SU-DHL-6 (cell line): ENCODE measurements around the gene PTPN1.

Experiments
- H2AFZ ChIP-seq: fragments of 200-600 bp; sonication (generic); 2 replicates; pipeline ENCODE4 v1.6.1; 2014; ENCODE audit warnings: low read depth, mild to moderate bottlenecking, moderate library complexity, mixed read lengths, antibody characterized with exemption, low read length; ENCODE audit not compliant: severe bottlenecking
- H3F3A ChIP-seq: fragments of 200-600 bp; shearing (Covaris generic); 2 replicates; pipeline ENCODE4 v1.6.0; 2016; ENCODE audit warnings: antibody characterized with exemption, mild to moderate bottlenecking; ENCODE audit not compliant: insufficient read depth
- H3K27ac ChIP-seq: fragments of 200-600 bp; sonication (generic); 2 replicates; pipeline ENCODE4 v1.5.1; 2016; ENCODE audit warnings: low read depth, mild to moderate bottlenecking, low read length, moderate library complexity, mixed read lengths
- H3K27me3 ChIP-seq: fragments of 200-600 bp; sonication (generic), shearing (Covaris generic); 2 replicates; pipeline ENCODE4 v1.6.0; 2014; ENCODE audit warnings: mild to moderate bottlenecking, low read length
- H3K36me3 ChIP-seq: fragments of 200-600 bp; sonication (generic); 2 replicates; pipeline ENCODE4 v1.6.1; 2014; ENCODE audit warnings: mild to moderate bottlenecking, low read length, mixed read lengths
- H3K4me2 ChIP-seq: fragments of 300-600, 200-600 bp; shearing (Covaris generic), sonication (generic); 2 replicates; pipeline ENCODE4 v1.6.0; 2014; ENCODE audit warnings: low read length, low read depth, mild to moderate bottlenecking; ENCODE audit not compliant: poor library complexity, severe bottlenecking
- H3K4me3 ChIP-seq: fragments of 200-600 bp; sonication (generic); 2 replicates; pipeline ENCODE4 v1.5.1; 2014; ENCODE audit warnings: antibody characterized with exemption, low read length, mild to moderate bottlenecking, mixed read lengths; ENCODE audit not compliant: insufficient read depth, poor library complexity, severe bottlenecking
- H3K79me2 ChIP-seq: fragments of 200-600 bp; sonication (generic); 2 replicates; pipeline ENCODE4 v1.6.1; 2014; ENCODE audit warnings: mild to moderate bottlenecking, low read length, moderate library complexity; ENCODE audit not compliant: insufficient read depth
- H3K9ac ChIP-seq: fragments of 200-600 bp; sonication (generic); 2 replicates; pipeline ENCODE4 v1.7.0; 2014; ENCODE audit warnings: mild to moderate bottlenecking, low read length
- H3K9me2 ChIP-seq: fragments of 200-600 bp; sonication (generic); replicated peaks from 2 replicates; pipeline ENCODE4 v1.6.1; 2014; ENCODE audit warnings: low read length; ENCODE audit not compliant: insufficient read depth
- H3K9me3 ChIP-seq: fragments of 200-600 bp; sonication (generic); 2 replicates; pipeline ENCODE4 v1.6.1; 2014; ENCODE audit warnings: low read length, mixed read lengths; ENCODE audit not compliant: insufficient read depth
- H4K20me1 ChIP-seq: fragments of 200-600 bp; sonication (generic); 2 replicates; pipeline ENCODE4 v1.6.1; 2014; ENCODE audit warnings: low read depth, mild to moderate bottlenecking, antibody characterized with exemption, low read length, moderate library complexity, mixed read lengths
- CTCF ChIP-seq: fragments of 200-600 bp; sonication (generic); IDR thresholded peaks from one replicate; pipeline ENCODE4 v1.5.1; 2017; ENCODE audit warnings: antibody characterized with exemption, mild to moderate bottlenecking, low read length, moderate library complexity; ENCODE audit not compliant: insufficient read depth, poor library complexity, severe bottlenecking
- EZH2phosphoT487 ChIP-seq: fragments of 200-600 bp; sonication (generic), shearing (Covaris generic); conservative IDR thresholded peaks from 2 replicates; pipeline ENCODE4 v1.6.1; 2018; ENCODE audit warnings: mild to moderate bottlenecking, antibody characterized with exemption, low read length, moderate library complexity, mixed read lengths

Gene PTPN1

GRCh38 chr20:50469796-50470195 lies 40.4 kb upstream of the PTPN1 start:
- H3K9me3 ChIP-seq: no peaks in the 10 kb centered on the region

GRCh38 chr20:50470264-50470858 lies 39.8 kb upstream of the PTPN1 start:
- Histone ChIP-seq H2AFZ (no peak overlapping the region), H3K4me2 (no peak overlapping the region), H3K27ac (no peak overlapping the region), H3K9me3 (no peaks in the 10 kb centered on the region), H3F3A (no peaks in the 10 kb centered on the region), H3K4me3 (no peak overlapping the region), H3K9me2 (no peaks in the 10 kb centered on the region), H3K36me3 (no peaks in the 10 kb centered on the region), H3K9ac (no peak overlapping the region), H4K20me1 (no peaks in the 10 kb centered on the region), H3K79me2 (no peaks in the 10 kb centered on the region), H3K27me3 (no peaks in the 10 kb centered on the region)
- TF ChIP-seq CTCF: no peak
- no peak for TF ChIP-seq EZH2phosphoT487

More at GRCh38 chr20:50469796-50470195, 40.4 kb upstream of the PTPN1 start:
- no peaks in the 10 kb centered on the region for H3K36me3 ChIP-seq
- no peak overlapping the region for H3K9ac ChIP-seq
- no peaks in the 10 kb centered on the region for H3K79me2 ChIP-seq
- no peak overlapping the region for H2AFZ ChIP-seq
- H3K9me2 ChIP-seq: no peaks in the 10 kb centered on the region
- H3K27me3 ChIP-seq: no peaks in the 10 kb centered on the region
- no peak for TF ChIP-seq EZH2phosphoT487
- TF ChIP-seq CTCF: no peak
- no peaks in the 10 kb centered on the region for H3F3A ChIP-seq
- H4K20me1 ChIP-seq: no peaks in the 10 kb centered on the region
- no peak overlapping the region for H3K27ac ChIP-seq
- H3K4me3 ChIP-seq: no peak overlapping the region
- no peak overlapping the region for H3K4me2 ChIP-seq

GRCh38 chr20:50471231-50471630 lies 39.0 kb upstream of the PTPN1 start:
- Histone ChIP-seq H3K79me2 (no peaks in the 10 kb centered on the region), H3K27ac (no peak overlapping the region), H3F3A (no peaks in the 10 kb centered on the region), H3K4me2 (no peak overlapping the region), H3K9me2 (no peaks in the 10 kb centered on the region), H3K4me3 (no peak overlapping the region), H3K9me3 (no peaks in the 10 kb centered on the region), H3K36me3 (no peaks in the 10 kb centered on the region), H4K20me1 (no peaks in the 10 kb centered on the region), H2AFZ (no peak overlapping the region), H3K27me3 (no peaks in the 10 kb centered on the region), H3K9ac (no peak overlapping the region)
- TF ChIP-seq EZH2phosphoT487: no peak
- no peak for TF ChIP-seq CTCF
